HG03469 (cell line): ENCODE measurements around the gene HACD2.
"Not testable (repeated sequence)": the region's sequence is repeated elsewhere in the genome, so short reads cannot be mapped to it uniquely, and the experiment has no call there.

Experiments used
- ATAC-seq: cut with Tn5 transposase; IDR thresholded peaks from one replicate; pipeline ENCODE4 v1.9.1; 2021; ENCODE audit warnings: mild to moderate bottlenecking, moderate library complexity, moderate number of reproducible peaks; ENCODE audit not compliant: unreplicated experiment

The HACD2 gene

DNA sequence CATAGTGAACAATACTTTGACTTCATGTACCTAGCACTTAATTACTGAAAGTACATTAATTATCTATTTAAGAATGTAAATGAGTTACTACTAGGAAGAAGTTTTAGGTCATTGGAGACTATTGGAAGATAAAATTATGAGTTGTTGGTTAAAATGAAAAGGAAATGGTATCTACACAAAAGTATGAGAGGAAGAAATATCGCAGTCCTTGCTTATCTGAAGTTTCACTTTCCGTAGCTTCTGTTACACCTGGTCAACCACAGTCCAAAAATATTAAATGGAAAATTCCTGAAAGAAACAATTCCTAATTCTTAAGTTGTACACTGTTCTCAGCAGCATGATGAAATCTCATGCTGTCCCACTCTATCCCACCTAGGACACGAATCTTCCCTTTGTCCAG is 57.8 kb downstream of the HACD2 start:
- ATAC-seq: no peak

DNA sequence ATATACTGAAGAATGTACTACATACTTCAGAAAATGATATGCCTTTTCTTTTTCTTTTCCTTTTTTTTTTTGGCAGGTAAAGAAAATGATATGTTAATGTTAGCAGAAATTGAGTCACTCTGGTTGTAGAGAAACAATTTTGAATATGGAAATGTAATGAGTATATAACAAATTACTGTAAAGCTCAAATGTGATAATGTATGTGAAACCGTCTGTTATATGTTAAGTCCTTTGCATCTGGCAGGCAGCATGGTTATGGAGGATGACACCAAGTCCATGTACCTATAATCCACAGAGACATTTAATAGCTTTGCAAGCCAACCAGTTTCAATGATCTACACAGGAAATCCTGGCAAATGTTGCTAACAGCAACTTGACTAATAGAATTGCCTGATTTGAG is 58.4 kb downstream of the HACD2 start:
- no peak for ATAC-seq

DNA sequence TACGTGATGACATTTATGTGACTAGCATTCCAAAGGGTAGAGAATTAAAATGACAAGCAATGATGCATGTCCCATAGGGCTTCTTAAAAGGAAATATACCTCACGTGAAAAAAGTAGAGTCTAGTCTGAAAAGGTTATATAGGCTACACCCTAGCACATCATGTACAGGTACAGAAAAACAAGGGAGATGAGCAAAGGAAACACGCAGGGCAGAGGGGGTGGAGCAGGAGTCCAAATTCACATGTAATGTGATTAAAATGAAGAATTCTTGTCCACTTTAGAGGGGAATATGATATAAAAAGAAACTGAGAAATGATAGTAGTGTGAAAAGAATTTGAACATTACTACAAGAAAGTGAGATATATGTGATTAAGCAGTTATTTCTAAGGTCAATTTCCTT is 59.4 kb downstream of the HACD2 start:
- no peak for ATAC-seq

DNA sequence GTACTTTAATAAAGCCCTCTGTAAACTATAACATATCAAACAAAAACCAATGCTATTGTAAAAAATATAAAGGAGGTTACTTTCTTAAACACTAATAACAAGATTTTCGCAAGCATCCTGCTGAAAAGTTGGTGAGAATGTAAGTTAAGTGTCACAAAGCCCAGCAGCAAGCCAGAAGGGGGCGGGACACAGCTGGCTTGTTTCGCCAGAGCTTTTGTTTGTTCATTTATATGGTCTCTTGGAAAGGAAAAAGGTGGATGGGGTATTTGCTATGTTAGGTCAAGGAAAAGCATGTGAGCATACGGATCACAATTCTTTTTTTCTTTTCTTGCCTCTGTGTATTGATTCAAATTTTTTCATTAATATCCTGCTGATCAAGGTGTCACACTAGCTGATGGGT is 59.9 kb downstream of the HACD2 start:
- no peak for ATAC-seq

DNA sequence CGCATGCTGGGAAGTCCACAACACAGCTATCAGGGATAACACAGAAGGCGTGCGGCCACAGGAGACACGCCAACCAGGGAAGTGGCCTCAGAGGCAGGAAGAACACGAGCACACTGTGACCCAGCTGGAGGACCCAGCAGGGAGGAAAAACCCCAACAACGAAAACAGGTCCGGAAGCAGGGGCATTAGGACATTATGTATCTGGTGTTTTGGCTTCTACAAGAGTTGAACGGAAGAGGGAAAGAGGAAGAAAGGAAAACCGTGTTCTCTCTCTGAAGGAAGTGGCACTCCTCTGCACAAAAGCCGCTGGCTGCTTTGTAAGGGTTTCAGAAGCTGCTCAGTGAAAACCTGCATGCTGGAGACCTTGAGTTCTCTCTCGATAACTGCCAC is 61.8 kb downstream of the HACD2 start:
- ATAC-seq: no peak

DNA sequence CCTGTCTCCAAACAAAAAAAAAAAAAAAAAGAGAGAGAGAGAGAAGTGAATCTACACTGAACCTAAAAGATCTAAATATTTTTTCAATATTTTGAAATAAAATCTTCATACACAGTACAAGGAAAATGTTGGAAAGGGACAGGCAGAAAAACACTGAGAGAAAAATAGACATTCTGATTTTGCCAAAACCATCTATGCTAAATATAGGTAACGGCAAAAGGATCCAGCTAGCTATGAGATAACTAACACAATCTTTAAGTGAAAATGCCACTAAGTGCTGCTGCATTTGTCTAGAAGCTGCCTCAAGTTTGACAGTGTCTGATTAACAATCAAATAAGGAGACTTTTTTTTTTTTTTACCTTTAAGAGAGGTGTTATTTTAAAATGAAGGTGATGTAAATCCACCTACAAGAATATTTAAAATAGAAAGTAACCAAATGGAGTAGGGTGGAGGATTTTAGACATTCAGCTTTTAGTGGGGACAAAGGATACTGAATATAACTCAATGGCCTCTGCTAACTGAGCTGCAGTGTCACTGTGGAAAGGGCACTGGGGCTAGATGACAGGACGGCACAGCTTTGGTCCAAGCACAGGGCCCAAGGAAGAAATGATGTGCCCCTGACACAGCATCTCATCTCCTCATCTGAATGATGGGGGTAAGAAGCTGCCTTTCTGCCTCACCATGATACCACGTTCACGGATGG is 62.4 kb downstream of the HACD2 start:
- no peak for ATAC-seq

DNA sequence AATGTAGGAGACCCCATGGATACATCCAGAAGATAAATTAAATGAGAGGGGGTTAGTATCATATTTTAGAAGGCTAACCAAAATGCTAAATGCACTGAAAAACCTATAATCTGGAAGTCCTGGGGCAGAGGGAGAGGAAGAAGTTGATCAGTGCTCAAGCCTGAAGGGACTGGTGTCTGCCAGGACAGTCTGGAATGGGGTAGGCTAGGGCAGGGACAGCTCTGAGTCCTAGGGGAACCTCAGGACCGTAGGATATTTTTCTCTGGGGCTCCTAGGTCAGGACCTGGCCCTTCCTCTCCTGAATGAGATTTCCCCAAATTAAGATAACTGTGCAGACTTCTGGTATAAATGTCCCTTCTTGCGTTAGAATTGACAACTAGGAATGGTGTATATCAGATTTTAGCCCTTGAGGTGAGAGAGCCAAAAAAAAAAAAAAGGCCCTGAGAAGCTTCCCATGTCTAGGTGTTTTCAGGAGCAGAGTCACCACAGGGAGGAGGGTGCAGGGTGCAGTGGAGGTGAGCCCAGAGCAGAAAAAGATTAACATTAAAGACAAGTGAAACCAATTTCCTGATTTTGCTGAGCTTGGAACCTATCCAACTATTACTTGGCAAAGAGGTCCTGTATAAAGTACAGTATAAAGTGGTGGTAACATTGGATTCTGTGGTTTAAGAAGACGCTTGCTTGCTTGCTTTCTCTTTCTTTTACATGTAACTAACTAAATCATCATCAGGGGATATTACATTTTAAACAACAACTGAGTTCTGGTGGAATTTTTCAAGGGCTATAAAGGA is 63.5 kb downstream of the HACD2 start:
- ATAC-seq: no peak

DNA sequence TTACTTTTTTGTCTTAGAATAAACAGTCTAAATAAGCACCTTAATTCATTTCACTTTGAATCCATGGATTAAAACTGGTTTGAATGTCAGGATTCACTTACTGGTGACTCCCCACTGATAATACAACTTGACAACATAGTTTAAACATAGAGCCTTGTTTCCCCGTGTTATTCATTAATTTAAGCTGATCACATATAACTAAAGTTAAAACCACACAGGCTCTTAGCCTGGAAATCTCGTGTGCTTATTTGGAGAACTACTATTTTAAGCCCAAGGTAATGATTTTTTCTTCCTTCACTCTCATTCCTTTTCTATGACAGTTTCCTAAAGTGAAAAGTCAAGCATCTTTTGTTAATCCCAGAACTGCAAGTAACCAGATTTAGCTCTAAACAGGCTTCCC is 64.2 kb downstream of the HACD2 start:
- no peak for ATAC-seq

DNA sequence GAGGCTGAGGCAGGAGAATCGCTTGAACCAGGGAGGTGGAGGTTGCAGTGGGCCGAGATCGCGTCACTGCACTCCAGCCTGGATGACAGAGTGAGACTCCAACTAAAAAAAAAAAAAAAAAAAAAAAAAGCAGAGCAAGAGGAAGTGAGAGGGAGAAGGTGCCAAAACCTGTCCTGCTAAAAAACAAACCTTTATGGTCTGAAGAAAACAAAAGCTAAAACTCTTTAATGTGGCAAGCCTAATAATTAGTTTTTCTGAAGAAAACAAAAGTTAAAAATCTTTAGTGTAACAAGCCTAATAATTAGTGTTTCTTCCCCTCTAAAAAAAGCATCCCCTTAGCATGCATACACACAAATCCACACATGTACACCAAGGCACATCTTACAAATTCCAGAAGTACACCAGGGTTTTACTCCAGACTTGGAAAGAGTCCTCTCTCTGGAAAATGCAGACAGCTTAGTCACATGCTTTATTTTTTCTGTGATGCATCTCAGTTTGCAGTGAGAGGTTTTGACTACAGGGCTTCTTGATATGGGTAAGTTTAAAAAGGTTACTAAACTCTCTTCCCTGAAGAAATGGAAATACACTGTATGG is 65.9 kb downstream of the HACD2 start:
- no peak for ATAC-seq

DNA sequence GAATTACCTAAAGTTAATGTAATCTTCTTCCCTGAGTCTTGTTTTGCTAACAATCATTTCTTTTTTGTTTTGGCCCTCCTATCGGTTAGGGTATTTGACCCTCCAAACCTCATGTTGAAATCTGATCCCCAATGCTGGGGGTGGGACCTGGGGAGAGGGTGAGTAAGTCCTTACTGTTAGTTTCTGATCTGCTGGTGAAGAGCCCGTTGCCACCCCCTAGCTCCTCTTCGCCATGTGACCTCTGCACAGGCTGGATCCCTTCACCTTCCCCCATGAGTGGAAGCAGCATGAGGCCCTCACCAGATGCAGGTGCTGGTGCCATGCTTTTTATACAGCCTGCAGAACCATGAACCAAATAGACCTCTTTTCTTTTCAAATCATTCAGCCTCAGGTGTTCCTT is 73.1 kb downstream of the HACD2 start:
- no peak for ATAC-seq

DNA sequence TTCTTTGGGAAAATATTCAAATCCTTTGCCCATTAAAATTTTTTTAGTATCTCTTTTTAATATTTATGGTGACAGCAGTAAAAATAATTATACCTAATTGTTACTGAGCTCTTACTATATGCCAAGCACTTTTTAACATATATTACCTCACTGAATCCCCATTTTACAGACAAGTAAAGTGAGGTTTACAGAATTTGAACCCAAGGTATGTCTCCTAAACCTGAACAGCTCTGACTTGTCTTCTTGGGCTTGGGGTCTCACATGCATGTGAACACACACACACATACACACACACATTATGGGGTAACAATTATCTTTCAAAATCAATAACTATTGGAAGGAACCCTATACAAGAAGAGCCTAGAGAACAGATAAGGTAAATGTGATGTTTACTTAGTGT is 73.8 kb downstream of the HACD2 start:
- ATAC-seq: no peak

DNA sequence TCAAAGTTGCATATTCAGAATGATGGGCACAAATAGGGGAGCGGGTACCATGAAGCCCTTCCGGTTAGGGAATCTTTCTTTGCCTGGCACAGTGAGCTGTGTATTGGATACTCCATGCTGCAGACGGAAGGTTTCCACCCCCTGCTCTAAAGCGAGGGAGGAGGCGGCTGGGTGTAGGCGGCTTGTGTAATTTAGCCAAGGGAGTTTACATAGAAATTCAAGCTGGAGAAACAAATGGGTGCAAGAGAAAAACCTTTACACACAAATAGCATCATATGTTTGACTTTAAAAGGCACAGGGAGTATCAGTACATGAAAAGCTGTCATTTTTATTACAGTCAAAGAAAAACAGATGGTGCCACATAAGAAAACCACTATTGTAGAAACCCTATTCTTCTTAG is 76.7 kb downstream of the HACD2 start:
- no peak for ATAC-seq

DNA sequence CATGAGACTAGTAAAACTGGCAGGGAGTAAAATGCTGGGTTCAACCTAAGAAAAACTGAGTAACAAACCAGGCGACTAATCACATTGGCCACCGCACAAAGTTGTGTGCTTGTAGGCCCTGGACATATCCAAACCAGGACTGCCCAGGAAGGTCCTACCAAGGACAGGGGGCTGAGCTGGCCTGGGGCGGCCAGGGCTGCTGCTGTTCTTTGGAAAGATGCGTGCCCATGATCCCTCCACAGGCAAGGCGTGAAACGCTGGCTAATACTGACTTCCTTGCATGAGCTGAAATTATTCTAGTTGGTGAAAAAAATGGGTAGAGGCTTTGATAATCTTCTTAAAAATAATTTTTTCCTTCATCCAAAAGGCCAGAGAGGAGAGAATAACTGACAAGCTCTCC is 79.0 kb downstream of the HACD2 start:
- ATAC-seq: no peak

DNA sequence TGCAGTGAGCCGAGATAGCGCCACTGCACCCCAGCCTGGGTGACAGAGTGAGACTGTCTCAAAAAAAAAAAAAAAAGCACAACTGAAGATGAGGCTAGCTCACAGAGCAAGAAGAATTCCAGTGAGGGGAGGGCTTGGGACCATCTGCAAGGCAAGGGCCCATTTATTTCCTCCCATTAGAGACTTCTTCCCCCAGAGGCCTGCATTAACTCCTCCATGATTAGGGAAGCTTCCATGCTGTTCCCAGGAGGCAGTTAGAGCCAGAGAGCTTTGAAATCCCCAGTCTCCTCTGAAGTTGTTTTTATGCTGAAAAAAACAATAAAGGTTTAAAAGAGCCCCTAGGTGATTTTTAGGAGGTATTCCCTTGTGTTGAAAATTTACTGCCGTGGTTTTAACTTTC is 81.7 kb downstream of the HACD2 start:
- no peak for ATAC-seq

DNA sequence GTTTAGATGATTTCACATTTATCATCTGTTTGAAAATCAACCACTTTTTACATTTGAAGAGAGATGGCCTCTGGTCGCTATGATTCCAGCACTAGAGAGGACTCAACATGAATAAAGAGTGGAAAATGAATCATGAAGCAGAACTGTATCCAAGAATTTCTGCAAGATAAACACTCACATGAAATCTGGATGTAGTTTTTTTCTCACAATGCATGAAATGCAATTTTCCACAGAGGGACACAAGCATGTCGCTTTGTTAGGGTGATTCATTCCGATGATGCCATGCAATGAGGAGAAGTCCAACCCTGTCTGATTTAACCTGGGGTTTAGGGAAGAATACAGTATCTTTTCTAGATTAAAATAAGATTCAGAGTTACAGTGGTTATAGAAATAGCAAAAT is 85.5 kb downstream of the HACD2 start:
- no peak for ATAC-seq

DNA sequence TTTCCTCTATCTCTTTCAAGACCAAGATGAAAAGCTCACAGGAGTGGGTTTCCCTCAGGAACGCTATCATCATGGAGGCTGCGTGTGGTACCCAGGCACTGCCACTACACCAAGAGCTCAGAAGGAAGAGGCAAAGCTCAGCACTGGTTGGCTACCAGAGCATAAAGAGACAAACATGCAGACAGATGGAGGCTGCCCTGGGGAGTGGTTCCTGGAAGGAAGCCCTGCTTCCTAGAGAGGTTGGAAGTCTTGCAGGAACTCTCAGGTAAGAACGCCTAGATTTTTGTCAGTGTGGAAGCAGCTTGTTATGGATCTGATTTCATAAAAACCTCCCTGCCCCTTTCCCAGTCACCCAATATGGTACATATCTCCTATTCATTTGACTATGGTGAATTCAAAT is 86.1 kb downstream of the HACD2 start:
- no peak for ATAC-seq

DNA sequence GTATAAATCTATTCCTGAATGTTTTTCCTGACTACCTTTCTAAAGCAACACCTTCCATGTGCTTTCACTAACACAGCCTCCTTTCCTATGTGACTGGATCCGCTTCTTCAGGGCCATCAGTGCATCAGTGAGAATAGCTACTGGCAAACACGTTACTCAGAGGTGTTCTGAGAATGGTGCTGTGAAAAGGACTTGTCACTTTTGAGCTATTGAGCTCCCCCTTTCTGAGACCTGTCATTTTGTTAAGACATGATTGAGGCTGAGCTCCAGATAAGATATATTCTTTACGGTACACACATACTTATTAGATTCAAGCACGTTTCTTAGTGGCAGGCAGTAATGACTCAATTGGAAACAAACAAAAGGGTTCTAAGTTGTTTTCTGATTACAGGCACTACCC is 90.9 kb downstream of the HACD2 start:
- no peak for ATAC-seq

DNA sequence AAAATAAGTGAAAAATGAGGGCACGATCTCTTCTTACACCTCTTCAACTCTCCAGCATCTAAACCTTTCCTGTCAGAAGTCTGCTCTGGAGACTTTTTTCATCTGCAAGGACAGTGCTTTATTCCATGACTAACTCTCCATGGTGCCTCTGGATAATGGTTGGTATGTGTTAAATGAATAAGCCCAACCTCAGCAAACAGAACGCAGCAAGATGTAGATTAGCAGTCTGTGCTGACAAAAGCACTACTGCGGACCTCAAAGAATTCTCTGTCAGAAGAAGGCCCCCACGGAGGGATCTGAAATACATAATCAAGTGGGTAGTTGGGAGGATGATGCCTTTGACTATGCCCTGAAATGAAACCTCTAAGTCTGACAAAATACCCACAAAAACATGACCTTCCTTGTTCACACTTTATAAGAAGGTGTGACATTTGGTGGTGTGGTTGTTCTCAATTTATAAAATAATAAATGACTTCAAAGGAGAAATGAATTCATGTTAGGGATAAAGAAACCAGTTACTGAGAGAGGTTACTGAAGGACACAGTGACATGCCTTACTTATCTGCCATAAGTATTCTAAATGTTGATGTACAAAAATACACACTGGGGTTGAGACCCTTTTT is 92.8 kb downstream of the HACD2 start:
- no peak for ATAC-seq

DNA sequence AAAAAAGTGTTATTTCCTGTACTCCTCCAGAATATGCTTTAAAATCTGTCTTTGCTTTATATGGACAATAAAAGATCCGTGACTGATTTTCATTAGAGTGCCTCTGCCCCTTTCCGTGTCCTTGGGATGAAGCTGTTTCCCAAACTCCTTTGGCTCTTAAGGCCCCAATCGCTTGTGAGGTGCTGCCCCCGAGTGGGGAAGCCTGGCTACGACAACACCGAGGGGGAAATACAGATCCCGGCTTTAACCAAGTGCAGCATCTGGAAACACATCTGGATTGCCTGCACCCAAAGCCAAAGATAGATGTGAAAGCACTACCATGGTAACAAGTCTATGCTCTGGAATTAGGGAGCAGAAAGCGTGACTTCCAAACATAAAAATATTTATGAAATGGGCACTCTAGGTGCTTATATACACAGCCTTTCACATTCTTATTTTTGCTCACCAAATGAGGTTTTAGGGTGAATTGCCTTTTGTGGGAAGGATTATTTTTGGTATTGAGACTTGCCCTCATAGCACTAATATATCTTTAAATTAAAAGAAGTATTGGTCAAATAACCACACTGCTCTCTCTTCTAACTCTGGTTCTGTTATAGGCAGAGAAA is 95.4 kb downstream of the HACD2 start:
- no peak for ATAC-seq

DNA sequence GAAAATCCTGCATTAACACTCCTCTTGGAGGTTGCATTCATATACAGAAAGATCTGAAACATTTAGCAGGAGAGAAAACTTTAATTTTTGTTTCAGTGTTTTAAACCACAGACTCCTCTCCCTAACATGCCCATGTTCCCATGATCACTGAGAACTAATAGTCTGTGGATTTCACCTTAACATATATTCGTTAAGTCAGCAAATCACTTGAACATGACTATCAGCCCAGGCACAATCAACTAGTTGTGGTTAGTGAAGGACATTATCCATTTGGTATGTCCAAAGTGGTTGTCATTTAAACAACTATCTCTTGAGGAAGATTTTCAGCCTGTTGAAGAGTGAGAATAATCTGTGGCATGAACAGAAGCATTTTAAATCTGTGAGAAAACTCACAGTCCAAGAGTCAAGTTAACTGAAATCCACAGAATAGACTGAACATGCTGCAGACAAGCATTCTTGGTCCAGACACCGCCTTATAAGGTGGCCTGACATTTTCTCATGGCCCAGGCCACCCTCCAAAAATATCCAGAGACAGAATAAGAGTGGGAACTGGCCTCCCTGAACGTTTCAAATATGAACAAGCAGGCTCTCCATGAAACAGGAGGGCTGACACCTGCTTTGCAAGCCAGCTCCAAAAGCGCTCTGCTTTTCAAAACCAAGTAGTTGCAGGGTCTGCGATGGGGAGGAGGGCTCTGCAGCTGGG is 96.1 kb downstream of the HACD2 start:
- ATAC-seq: no peak

DNA sequence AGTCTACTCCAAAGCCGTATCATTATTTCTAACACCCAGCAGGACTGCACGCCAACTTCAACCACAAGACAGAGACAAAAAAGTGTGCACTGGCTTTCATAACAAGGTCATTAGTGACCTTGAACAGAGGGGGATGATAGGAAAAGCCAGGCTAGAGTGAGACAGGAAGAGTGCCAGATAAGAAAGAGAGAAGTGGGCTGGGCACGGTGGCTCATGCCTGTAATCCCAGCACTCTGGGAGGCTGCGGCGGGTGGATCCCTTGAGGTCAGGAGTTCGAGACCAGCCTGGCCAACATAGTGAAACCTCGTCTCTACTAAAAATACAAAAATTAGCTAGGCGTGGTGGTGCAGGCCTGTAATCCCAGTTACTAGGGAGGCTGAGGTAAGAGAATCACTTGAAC is 97.8 kb downstream of the HACD2 start:
- ATAC-seq: not testable (repeated sequence)
